Hepatocyte (in vitro differentiated cells): ENCODE measurements around the gene ARVCF. TPM values are rescaled to one million over a fixed set of nuclear protein-coding genes. Genes with fewer than 3 reads are reported as not detected.

ENCODE experiments used
- DNase-seq: peaks from one replicate; pipeline ENCODE4 v3.0.0-alpha.2; 2016; ENCODE audit warnings: low spot score
- H2AFZ ChIP-seq: fragments of 200-600 bp; sonication (generic); 2 replicates; pipeline ENCODE4 v1.6.0; 2016; ENCODE audit warnings: antibody characterized with exemption, mild to moderate bottlenecking
- H3K27ac ChIP-seq: fragments of 200-600 bp; sonication (generic); 2 replicates; pipeline ENCODE4 v1.5.1; 2016; ENCODE audit warnings: mild to moderate bottlenecking
- H3K27me3 ChIP-seq: fragments of 200-600 bp; sonication (generic); 2 replicates; pipeline ENCODE4 v1.6.1; 2016
- H3K36me3 ChIP-seq: fragments of 200-600 bp; sonication (generic); replicated peaks from 2 replicates; pipeline ENCODE4 v1.5.1; 2016; ENCODE audit warnings: low read depth; ENCODE audit not compliant: insufficient read depth
- H3K4me1 ChIP-seq: fragments of 200-600 bp; sonication (generic); 2 replicates; pipeline ENCODE4 v1.5.1; 2016; ENCODE audit warnings: mild to moderate bottlenecking, moderate library complexity; ENCODE audit not compliant: insufficient read depth
- H3K4me2 ChIP-seq: fragments of 200-600 bp; sonication (generic); 2 replicates; pipeline ENCODE4 v1.6.0; 2016
- H3K4me3 ChIP-seq: fragments of 200-600 bp; sonication (generic); 2 replicates; pipeline ENCODE4 v1.5.1; 2016; ENCODE audit warnings: mild to moderate bottlenecking
- H3K79me2 ChIP-seq: fragments of 200-600 bp; sonication (generic); 2 replicates; pipeline ENCODE4 v1.6.0; 2017; ENCODE audit warnings: mild to moderate bottlenecking
- H3K9me2 ChIP-seq: fragments of 200-600 bp; sonication (generic); replicated peaks from 2 replicates; pipeline ENCODE4 v1.6.0; 2017; ENCODE audit warnings: mild to moderate bottlenecking; ENCODE audit not compliant: insufficient read depth
- H3K9me3 ChIP-seq: fragments of 200-600 bp; sonication (generic); 2 replicates; pipeline ENCODE4 v1.5.1; 2016; ENCODE audit warnings: low read depth, mild to moderate bottlenecking
- H4K20me1 ChIP-seq: fragments of 200-600 bp; sonication (generic); 2 replicates; pipeline ENCODE4 v1.6.0; 2016; ENCODE audit warnings: mild to moderate bottlenecking; ENCODE audit not compliant: insufficient read depth, poor library complexity, severe bottlenecking
- EZH2 ChIP-seq: fragments of 200-600 bp; sonication (generic); IDR thresholded peaks from 2 replicates; pipeline ENCODE4 v1.6.1; 2016; ENCODE audit warnings: antibody characterized with exemption, mild to moderate bottlenecking, borderline replicate concordance
- EZH2phosphoT487 ChIP-seq: fragments of 200-600 bp; sonication (generic); IDR thresholded peaks from one replicate; pipeline ENCODE4 v1.6.1; 2018; ENCODE audit warnings: antibody characterized with exemption, mild to moderate bottlenecking, low read depth, moderate library complexity; ENCODE audit not compliant: unreplicated experiment, severe bottlenecking
- WGBS: methylation state at CpG from one replicate; pipeline ENCODE4 v1.1.6; 2016; ENCODE audit warnings: low lambda C conversion rate; ENCODE audit errors: missing lambda C conversion rate; 5-methylcytosine and 5-hydroxymethylcytosine counted together
- polyA plus RNA-seq: library from polyadenylated mRNA; unstranded; fragments of >200 nt; fragmentation: Nextera tagmentation; extraction: Ambion mirVana; gene quantifications from 2 replicates; pipeline ENCODE4 v1.2.1, GENCODE V29; 2016
- total RNA-seq: library from RNA; depleted of rRNA; stranded (reverse); fragments of >200 nt; gene quantifications from 2 replicates; pipeline ENCODE4 v1.2.3, GENCODE V29; 2014
- TF ChIP-seq, protein P1 (sequence below): fragments of 200-600 bp; sonication (generic); IDR thresholded peaks from 2 replicates; pipeline ENCODE4 v1.5.1; 2016; ENCODE audit warnings: antibody characterized with exemption, mild to moderate bottlenecking; ENCODE audit not compliant: poor library complexity

Gene ARVCF
- total and polyA plus RNA-seq, 2 experiments from 2014 or later = 23.8 to 32.5 TPM

DNA sequence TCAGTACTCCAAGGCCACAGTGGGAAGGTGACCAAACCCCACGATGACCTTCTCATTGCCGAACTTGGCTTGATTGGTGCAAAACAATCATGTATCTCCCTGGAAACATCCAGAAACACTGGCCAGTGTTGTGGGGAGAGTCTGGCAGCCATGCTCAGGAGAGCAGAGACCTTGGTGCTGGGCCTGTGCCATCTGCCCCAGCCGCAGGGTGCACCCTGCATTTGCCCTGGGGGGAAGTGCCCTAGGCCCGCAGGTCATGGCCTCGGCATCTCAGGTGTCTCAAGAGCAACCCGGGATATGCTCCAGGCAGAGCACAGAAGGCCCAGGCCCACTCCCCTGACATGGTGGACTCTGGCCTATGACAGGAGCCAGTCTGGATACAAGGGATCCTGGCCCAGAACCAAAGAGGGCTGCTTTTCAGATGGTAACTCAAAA, 23.7 kb downstream of the ARVCF start:
- TF ChIP-seq EZH2phosphoT487 (no peak), EZH2 (no peak)
- TF ChIP-seq, protein P1, sequence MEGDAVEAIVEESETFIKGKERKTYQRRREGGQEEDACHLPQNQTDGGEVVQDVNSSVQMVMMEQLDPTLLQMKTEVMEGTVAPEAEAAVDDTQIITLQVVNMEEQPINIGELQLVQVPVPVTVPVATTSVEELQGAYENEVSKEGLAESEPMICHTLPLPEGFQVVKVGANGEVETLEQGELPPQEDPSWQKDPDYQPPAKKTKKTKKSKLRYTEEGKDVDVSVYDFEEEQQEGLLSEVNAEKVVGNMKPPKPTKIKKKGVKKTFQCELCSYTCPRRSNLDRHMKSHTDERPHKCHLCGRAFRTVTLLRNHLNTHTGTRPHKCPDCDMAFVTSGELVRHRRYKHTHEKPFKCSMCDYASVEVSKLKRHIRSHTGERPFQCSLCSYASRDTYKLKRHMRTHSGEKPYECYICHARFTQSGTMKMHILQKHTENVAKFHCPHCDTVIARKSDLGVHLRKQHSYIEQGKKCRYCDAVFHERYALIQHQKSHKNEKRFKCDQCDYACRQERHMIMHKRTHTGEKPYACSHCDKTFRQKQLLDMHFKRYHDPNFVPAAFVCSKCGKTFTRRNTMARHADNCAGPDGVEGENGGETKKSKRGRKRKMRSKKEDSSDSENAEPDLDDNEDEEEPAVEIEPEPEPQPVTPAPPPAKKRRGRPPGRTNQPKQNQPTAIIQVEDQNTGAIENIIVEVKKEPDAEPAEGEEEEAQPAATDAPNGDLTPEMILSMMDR = no peak
- 92% methylated on average over 6 of the region's 6 CpGs for WGBS

DNA sequence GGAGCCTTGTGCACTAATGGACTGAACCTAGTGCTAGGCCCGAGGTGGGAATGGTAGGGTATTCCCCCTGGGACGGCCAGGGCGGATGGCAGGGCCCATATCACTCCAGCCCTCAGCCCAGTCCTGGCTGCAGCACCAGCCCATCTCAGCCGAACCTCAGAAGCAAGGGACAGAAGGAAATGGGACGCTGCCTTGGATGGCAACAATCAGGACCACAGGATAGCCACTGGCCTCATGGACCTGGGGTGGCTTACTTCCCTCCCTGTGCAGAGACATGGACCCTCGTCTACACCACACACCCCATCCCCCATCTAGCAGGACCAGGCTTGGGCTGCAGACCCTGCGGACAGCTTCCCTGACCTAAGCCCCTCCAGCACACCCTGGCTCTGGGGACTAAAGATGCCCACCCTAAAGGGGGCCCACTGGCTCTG, 24.1 kb downstream of the ARVCF start:
- H3K79me2 ChIP-seq = no peaks in the 10 kb centered on the region
- no peak overlapping the region for H3K4me2 ChIP-seq
- DNase-seq = no peak
- no peak overlapping the region for H3K27ac ChIP-seq
- H3K9me2 ChIP-seq = no peaks in the 10 kb centered on the region
- 95% methylated on average over 7 of the region's 7 CpGs for WGBS
- no peaks in the 10 kb centered on the region for H3K9me3 ChIP-seq
- H4K20me1 ChIP-seq = no peaks in the 10 kb centered on the region
- no peak for TF ChIP-seq EZH2phosphoT487
- TF ChIP-seq EZH2 = no peak
- TF ChIP-seq, protein P1 = no peak
- H2AFZ ChIP-seq = no peak overlapping the region
- H3K4me1 ChIP-seq = no peaks in the 10 kb centered on the region
- H3K36me3 ChIP-seq = no peaks in the 10 kb centered on the region
- H3K27me3 ChIP-seq = no peaks in the 10 kb centered on the region
- no peak overlapping the region for H3K4me3 ChIP-seq

More for the DNA sequence above, 23.7 kb downstream of the ARVCF start:
- Histone ChIP-seq H3K4me1 (no peaks in the 10 kb centered on the region), H4K20me1 (no peaks in the 10 kb centered on the region), H3K9me3 (no peaks in the 10 kb centered on the region), H3K36me3 (no peaks in the 10 kb centered on the region), H3K27me3 (no peaks in the 10 kb centered on the region), H3K4me2 (no peak overlapping the region), H3K4me3 (no peak overlapping the region), H3K27ac (no peak overlapping the region), H2AFZ (no peak overlapping the region), H3K79me2 (no peaks in the 10 kb centered on the region), H3K9me2 (no peaks in the 10 kb centered on the region)
- DNase-seq = no peak

DNA sequence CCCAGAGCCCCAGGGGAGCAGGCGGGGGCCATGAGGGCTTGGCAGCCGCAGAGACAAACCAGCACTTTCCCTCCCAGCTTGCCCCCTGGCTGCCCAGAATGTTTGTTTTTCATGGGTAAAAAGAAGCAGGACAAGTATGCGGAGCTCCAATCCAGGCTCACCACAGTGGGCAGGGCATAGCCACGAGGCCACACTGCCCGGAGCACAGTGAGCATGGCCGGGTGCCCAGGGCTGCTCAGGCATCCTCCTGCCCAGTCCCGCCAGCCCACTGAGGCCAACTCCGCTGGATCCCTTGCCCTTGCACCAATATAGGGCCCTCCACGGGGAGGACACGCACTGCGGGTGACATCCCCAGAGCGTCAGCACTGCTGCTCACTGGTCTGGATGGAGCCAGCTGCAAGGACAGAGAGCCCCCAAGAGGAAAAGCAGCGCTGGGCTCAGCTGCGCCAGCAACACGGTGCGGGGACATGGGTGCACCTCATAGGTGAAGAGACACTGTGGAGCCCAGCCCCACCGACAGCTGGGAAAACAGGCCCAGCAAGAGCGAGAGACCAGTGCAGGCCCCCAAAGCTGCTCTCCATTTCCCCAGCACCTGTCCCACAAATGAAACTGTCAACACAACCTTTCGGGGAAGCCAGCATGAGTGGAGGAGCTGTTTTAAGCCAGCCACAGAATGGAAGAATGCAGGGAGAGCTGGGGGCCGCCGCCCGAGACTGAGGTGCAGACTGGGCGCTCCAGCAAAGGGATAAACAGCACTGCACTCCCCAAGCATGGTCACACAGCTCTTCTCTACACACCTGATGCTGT, 24.8 kb downstream of the ARVCF start:
- Histone ChIP-seq H3K9me3 (no peaks in the 10 kb centered on the region), H4K20me1 (no peaks in the 10 kb centered on the region), H3K9me2 (no peaks in the 10 kb centered on the region), H3K27me3 (no peaks in the 10 kb centered on the region), H3K27ac (no peak overlapping the region), H3K4me1 (no peaks in the 10 kb centered on the region), H3K36me3 (no peaks in the 10 kb centered on the region), H2AFZ (no peak overlapping the region), H3K4me2 (no peak overlapping the region), H3K4me3 (no peak overlapping the region), H3K79me2 (no peaks in the 10 kb centered on the region)
- no peak for DNase-seq
- WGBS = 89% methylated on average over 23 of the region's 23 CpGs
- TF ChIP-seq EZH2 (no peak), EZH2phosphoT487 (no peak)
- TF ChIP-seq, protein P1 = no peak
